Embryonic facial prominence (tissue), 1 donor: ENCODE measurements around the gene ORMDL2.
"Not testable (repeated sequence)": the region's sequence is repeated elsewhere in the genome, so short reads cannot be mapped to it uniquely, and the experiment has no call there.

Experiments used
- DNase-seq: peaks from one replicate; pipeline ENCODE4 v3.0.0-alpha.2; 2016; ENCODE audit errors: extremely low spot score

ORMDL2 gene

DNA sequence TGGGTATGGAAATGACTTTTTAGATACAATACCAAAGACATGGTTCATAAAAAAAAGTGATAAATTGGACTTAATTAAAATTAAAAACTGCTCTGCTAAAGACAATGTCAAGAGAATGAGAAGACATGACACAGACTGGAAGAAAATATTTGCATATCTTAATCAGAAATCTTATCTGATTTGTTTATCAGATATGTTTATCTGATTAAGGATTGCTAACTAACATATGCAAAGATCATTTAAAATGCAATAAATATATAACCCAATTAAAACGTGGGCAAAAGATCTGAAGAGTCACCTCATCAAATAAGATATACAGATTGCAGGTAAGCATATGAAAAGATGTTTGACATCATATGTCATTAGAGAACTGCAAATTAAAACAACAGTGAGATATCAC lies 34.9 kb downstream of the ORMDL2 start:
- DNase-seq: no peak

DNA sequence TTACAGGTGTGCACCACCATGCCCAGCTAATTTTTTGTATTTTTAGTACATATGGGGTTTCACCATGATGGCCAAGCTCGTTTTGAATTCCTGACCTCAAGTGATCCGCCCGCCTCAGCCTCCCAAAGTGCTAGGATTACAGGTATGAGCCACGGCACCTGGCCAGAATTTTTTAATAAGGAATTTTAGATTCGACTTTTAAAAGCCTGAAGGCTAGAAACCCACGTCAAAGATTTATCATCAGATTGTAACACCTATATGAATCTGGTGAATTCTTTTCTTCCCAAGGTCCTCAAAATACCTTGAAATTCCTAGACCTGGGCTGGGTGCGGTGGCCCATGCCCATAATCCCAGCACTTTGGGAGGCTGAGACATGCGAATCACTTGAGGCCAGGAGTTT lies 43.6 kb downstream of the ORMDL2 start:
- no peak for DNase-seq

DNA sequence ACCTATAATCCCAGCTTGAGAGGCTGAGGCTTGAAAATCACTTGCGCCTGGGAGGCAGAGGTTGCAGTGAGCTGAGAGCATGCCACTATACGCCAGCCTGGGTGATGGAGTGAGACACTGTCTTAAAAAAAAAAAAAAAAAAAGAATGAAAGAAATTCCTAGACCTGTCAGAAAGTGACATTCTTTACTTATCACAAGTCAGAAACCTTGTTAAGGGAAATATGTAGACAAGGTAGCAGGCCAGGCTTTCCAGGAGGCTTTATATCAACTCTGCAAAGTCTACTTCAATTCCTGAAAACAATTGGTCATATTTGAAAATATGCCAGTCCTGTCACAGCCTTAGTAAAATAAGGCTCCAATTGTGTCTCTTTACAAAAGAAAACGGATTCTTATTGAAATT lies 44.0 kb downstream of the ORMDL2 start:
- DNase-seq: no peak

DNA sequence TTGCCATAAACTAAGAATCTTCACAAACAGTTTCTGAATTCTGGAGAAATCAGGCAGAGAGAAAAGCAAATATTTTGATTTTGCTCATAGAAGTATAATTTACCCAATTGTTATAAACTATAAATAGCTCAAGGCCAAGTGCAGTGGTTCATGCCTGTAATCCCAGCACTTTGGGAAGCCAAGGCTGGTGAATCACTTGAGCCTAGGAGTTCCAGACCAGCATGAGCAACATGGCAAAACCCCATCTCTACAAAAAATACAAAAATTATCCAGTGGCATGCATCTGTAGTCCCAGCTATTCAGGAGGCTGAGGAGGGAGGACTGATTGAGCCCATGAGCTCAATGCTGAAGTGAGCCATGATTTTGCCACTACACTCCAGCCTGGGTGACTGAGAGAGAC lies 44.4 kb downstream of the ORMDL2 start:
- no peak for DNase-seq

DNA sequence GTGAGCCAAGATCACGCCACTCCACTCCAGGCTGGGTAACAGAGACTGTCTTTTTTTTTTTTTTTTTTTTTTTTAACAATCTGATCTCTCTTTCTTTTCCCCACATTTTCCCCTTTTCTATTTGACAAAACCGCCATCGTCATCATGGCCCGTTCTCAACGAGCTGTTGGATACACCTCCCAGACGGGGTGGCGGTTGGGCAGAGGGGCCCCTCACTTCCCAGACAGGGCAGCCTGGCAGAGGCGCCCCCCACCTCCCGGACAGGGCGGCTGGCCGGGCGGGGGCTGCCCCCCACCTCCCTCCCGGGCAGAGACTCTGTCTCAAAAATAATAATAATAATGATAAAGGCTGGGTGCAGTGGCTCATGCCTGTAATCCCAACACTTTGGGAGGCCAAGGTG lies 45.1 kb downstream of the ORMDL2 start:
- DNase-seq: not testable (repeated sequence)

DNA sequence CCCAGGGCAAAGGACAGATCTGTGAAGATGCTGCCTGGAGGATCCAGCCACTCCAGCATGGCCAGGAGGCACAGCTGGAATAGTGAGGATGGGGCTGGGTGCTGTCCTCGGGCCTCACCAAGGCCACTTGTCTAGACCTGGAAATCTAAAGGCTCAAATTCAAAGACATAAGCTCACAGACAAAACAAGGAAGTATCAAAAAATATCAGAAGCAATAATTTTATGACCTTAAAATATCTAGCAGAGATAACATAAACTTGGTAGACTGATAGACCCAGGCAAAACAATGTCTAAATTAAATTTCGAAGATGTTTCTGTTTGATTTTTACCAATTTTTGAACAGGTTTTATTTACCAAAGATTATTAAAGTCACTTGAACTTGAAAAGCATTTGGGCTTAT lies 47.5 kb downstream of the ORMDL2 start:
- no peak for DNase-seq

DNA sequence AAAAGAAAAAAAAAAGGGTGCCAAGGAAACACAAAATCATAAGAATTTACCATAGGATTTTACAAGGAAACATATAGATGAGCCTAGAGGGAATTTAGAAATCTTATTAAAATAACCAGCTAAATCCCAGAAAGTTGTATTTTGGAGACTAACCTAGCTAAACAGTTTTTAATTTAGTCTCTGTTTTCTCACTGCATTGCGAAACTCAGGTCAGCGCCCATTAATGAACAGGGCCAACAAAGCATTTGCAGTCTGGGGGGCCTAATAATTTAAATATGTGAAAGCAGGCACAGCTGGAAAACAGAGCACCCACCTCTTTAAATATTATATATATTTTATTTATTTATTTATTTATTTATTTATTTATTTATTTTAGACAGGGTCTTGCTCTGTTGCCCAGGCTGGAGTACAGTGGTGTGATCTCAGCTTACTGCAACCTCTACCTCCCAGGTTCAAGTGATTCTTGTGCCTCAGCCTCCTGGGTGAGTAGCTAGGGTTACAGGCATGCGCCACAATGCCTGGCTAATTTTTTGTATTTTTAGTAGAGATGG lies 48.7 kb downstream of the ORMDL2 start:
- DNase-seq: not testable (repeated sequence)
